ENCODE measurements around the gene PNKD.

GRCh38 chr2:218275371-218276072 is 5.2 kb downstream of the PNKD start:
- no peak for TF ChIP-seq CTCF (IDR thresholded peaks at IDR 0.05)
- no peak for TF ChIP-seq POLR2A (IDR thresholded peaks at IDR 0.05)

Data from adrenal gland (tissue), 5 donors.